Occipital lobe (tissue), 2 donors: ENCODE measurements around the gene CNTNAP2. TPM values are rescaled to one million over a fixed set of nuclear protein-coding genes. Genes with fewer than 3 reads are reported as not detected.

Experiments
- DNase-seq: peaks from one replicate; lab custom pipeline; 2025; lab: John Stamatoyannopoulos, UW
- total RNA-seq: library from RNA; depleted of rRNA; stranded (reverse); fragments of >200 nt; gene quantifications from one replicate; pipeline ENCODE4 v1.2.3, GENCODE V29; 2014

Gene CNTNAP2
- total RNA-seq, 1 donor from 2014 or later: 37.3 TPM

- no peak for DNase-seq
Measured at GRCh38 chr7:146665023-146665422, 548.4 kb downstream of the CNTNAP2 start.

GRCh38 chr7:146670532-146670931 lies 553.9 kb downstream of the CNTNAP2 start:
- no peak for DNase-seq

GRCh38 chr7:146681487-146681886 lies 564.9 kb downstream of the CNTNAP2 start:
- no peak for DNase-seq

GRCh38 chr7:146683439-146683838 lies 566.8 kb downstream of the CNTNAP2 start:
- DNase-seq: no peak

GRCh38 chr7:146690987-146691386 lies 574.4 kb downstream of the CNTNAP2 start:
- DNase-seq: no peak

GRCh38 chr7:146698995-146699610 lies 582.5 kb downstream of the CNTNAP2 start:
- DNase-seq: no peak

- DNase-seq: no peak
Measured at GRCh38 chr7:146700015-146700560, 583.5 kb downstream of the CNTNAP2 start.

- no peak for DNase-seq
Measured at GRCh38 chr7:146701166-146701565, 584.6 kb downstream of the CNTNAP2 start.

- no peak for DNase-seq
Measured at GRCh38 chr7:146702898-146703297, 586.3 kb downstream of the CNTNAP2 start.

- DNase-seq: no peak
Measured at GRCh38 chr7:146709451-146710027, 592.9 kb downstream of the CNTNAP2 start.

GRCh38 chr7:146713205-146713604 lies 596.6 kb downstream of the CNTNAP2 start:
- no peak for DNase-seq

GRCh38 chr7:146713934-146714333 lies 597.3 kb downstream of the CNTNAP2 start:
- DNase-seq: no peak

GRCh38 chr7:146720195-146720594 lies 603.6 kb downstream of the CNTNAP2 start:
- DNase-seq: no peak

- DNase-seq: no peak
Measured at GRCh38 chr7:146722986-146723385, 606.4 kb downstream of the CNTNAP2 start.

GRCh38 chr7:146725520-146725919 lies 608.9 kb downstream of the CNTNAP2 start:
- DNase-seq: no peak

- no peak for DNase-seq
Measured at GRCh38 chr7:146728141-146728540, 611.5 kb downstream of the CNTNAP2 start.

GRCh38 chr7:146728611-146729010 lies 612.0 kb downstream of the CNTNAP2 start:
- no peak for DNase-seq

GRCh38 chr7:146731185-146731584 lies 614.6 kb downstream of the CNTNAP2 start:
- no peak for DNase-seq

- DNase-seq: no peak
Measured at GRCh38 chr7:146735992-146736391, 619.4 kb downstream of the CNTNAP2 start.

- no peak for DNase-seq
Measured at GRCh38 chr7:146736446-146737190, 620.0 kb downstream of the CNTNAP2 start.

- DNase-seq: no peak
Measured at GRCh38 chr7:146740039-146740438, 623.4 kb downstream of the CNTNAP2 start.

GRCh38 chr7:146741911-146742310 lies 625.3 kb downstream of the CNTNAP2 start:
- DNase-seq: no peak

- DNase-seq: no peak
Measured at GRCh38 chr7:146754385-146754784, 637.8 kb downstream of the CNTNAP2 start.
